GM12878 (cell line): ENCODE measurements around the gene CNN1. TPM values are rescaled to one million over a fixed set of nuclear protein-coding genes. Genes with fewer than 3 reads are reported as not detected.
"Not testable (repeated sequence)": the region's sequence is repeated elsewhere in the genome, so short reads cannot be mapped to it uniquely, and the experiment has no call there.

Experiments used
- ATAC-seq: fragments of 200-7000 bp; cut with Tn5 transposase; 3 replicates; pipeline ENCODE4 v1.9.1; 2020; ENCODE audit warnings: mild to moderate bottlenecking, moderate library complexity
- BruUV-seq: library from RNA; stranded (reverse); fragments of 400-500 nt; replicated peaks from 2 replicates; lab custom pipeline; 2021; lab: Mats Ljungman, UMichigan
- CTCF ChIA-PET: fragments of 300-600 bp; sonication (Branson Sonifier 250); formaldehyde crosslinking; extraction: SDS; loops from one replicate; lab custom pipeline; 2021; ENCODE audit warnings: inconsistent platforms; lab: Yijun Ruan, JAX
- POLR2A ChIA-PET: fragments of 350-600 bp; formaldehyde crosslinking; extraction: SDS; loops from one replicate; lab custom pipeline; 2021; ENCODE audit warnings: inconsistent platforms; lab: Charles Lee
- RAD21 ChIA-PET: fragments of 300-600 bp; sonication (Branson Sonifier 250); formaldehyde crosslinking; loops from one replicate; lab custom pipeline; 2023; ENCODE audit warnings: antibody characterized with exemption; ENCODE audit not compliant: unreplicated experiment; lab: Charles Lee
- SMC1A ChIA-PET: fragments of 300-600 bp; sonication (Branson Sonifier 250); formaldehyde crosslinking; loops from one replicate; lab custom pipeline; 2023; ENCODE audit not compliant: unreplicated experiment, uncharacterized antibody; lab: Charles Lee
- DNase-seq: peaks from one replicate; pipeline ENCODE4 v3.0.0-alpha.2; 2011; ENCODE audit warnings: low read depth, low spot score
- FAIRE-seq: peaks from 3 replicates; lab custom pipeline; 2011; peaks lifted over from hg19 to GRCh38; lab: Jason Lieb, UNC
- H2AFZ ChIP-seq: 2 replicates; pipeline ENCODE4 v1.6.0; 2011; ENCODE audit warnings: low read depth, low read length, control low read depth; ENCODE audit not compliant: control insufficient read depth
- H3K27ac ChIP-seq: 2 replicates; pipeline ENCODE4 v1.5.1; 2011; ENCODE audit warnings: control low read depth; ENCODE audit not compliant: control insufficient read depth, insufficient read depth
- H3K27me3 ChIP-seq, 2 experiments: replicated peaks in 1 of 2; 2 replicates each; pipeline versions ENCODE4 v1.6.0 to v1.6.1; 2011; ENCODE audit warnings: low read length in 1 of 2; ENCODE audit not compliant: control insufficient read depth in 2 of 2, insufficient read depth in 2 of 2
- H3K36me3 ChIP-seq, 2 experiments: 2 replicates each; pipeline ENCODE4 v1.5.1; 2011; ENCODE audit warnings: low read length in 1 of 2; ENCODE audit not compliant: control insufficient read depth in 2 of 2, insufficient read depth in 2 of 2
- H3K4me1 ChIP-seq: 2 replicates; pipeline ENCODE4 v1.6.1; 2011; ENCODE audit warnings: mild to moderate bottlenecking, low read length, moderate library complexity, mixed read lengths; ENCODE audit not compliant: control insufficient read depth, insufficient read depth
- H3K4me2 ChIP-seq: 2 replicates; pipeline ENCODE4 v1.6.0; 2011; ENCODE audit warnings: control low read depth; ENCODE audit not compliant: control insufficient read depth, insufficient read depth
- H3K4me3 ChIP-seq: fragments of 200-600 bp; sonication (generic); 2 replicates; pipeline ENCODE4 v1.5.1; 2016
- H3K79me2 ChIP-seq: 2 replicates; pipeline ENCODE4 v1.6.0; 2011; ENCODE audit warnings: low read length; ENCODE audit not compliant: control insufficient read depth, insufficient read depth
- H3K9ac ChIP-seq: 2 replicates; pipeline ENCODE4 v1.8.0; 2011; ENCODE audit warnings: low read length, control low read depth, mixed read lengths; ENCODE audit not compliant: control insufficient read depth, insufficient read depth
- H3K9me3 ChIP-seq: replicated peaks from 3 replicates; pipeline ENCODE4 v1.5.1; 2011; ENCODE audit warnings: mild to moderate bottlenecking, low read length; ENCODE audit not compliant: control insufficient read depth, insufficient read depth
- H4K20me1 ChIP-seq: 2 replicates; pipeline ENCODE4 v1.6.0; 2011; ENCODE audit not compliant: control insufficient read depth, insufficient read depth
- BRCA1 ChIP-seq: IDR thresholded peaks from 2 replicates; pipeline ENCODE4 v1.6.1; 2011; ENCODE audit warnings: low read depth, low read length, improper control_type of control experiment
- FOXK2 ChIP-seq: fragments of 450-650 bp; IDR thresholded peaks from 2 replicates; pipeline ENCODE4 v1.6.1; 2017; ENCODE audit warnings: mild to moderate bottlenecking, moderate library complexity
- TBL1XR1 ChIP-seq: IDR thresholded peaks from 2 replicates; pipeline ENCODE4 v1.6.1; 2012; ENCODE audit warnings: low read depth, low read length, improper control_type of control experiment
- WGBS: methylation state at CpG from one replicate; pipeline ENCODE4 v1.1.6; 2016; ENCODE audit warnings: low lambda C conversion rate; ENCODE audit not compliant: insufficient replicate concordance, insufficient coverage; ENCODE audit errors: missing lambda C conversion rate; 5-methylcytosine and 5-hydroxymethylcytosine counted together
- in situ Hi-C: fragments of 300-500 bp; cut with MboI; formaldehyde crosslinking; loops from 9 replicates; pipeline ENCODE4 v1.14.3; 2018; ENCODE audit warnings: mixed read lengths
- intact Hi-C: fragments of 100-400 bp; cut with micrococcal nuclease; formaldehyde crosslinking; loops from one replicate; pipeline ENCODE4 v1.14.2; 2022; ENCODE audit not compliant: unreplicated experiment
- polyA plus RNA-seq, 11 experiments: library from polyadenylated mRNA; depleted of rRNA in 4 of 11; unstranded in 6 of 11; stranded (reverse) in 5 of 11; fragments of >200 nt; fragmentation: Nextera tagmentation in 4 of 11; fragmentation: Illumina TruSeq in 1 of 11; extraction: Ambion mirVana in 4 of 11; extraction: Trizol in 1 of 11; gene quantifications; 1 replicate in 1 of 11; 2 replicates in 10 of 11; pipeline versions ENCODE4 v1.2.1 to v1.2.3, GENCODE V29; 2011 to 2016; ENCODE audit warnings: inconsistent platforms in 2 of 11, missing spikeins in 2 of 11, low read depth in 1 of 11
- total RNA-seq, 4 experiments: library from RNA; depleted of rRNA in 3 of 4; stranded (reverse); fragments of >200 nt in 3 of 4; fragmentation: Illumina TruSeq in 1 of 4; extraction: Trizol in 1 of 4; gene quantifications; 2 replicates each; pipeline versions ENCODE4 v1.2.1 to v1.2.3, GENCODE V29; 2013 to 2021

The CNN1 gene
- total and polyA plus RNA-seq, 10 of the 15 experiments (the other 5 are each of a cell fraction or from before 2014, with no cell fraction given), result 0.03 to 0.58 (median 0.22) TPM; not detected in 1

- POLR2A ChIA-PET, result interaction anchor here (0.5 to 6.8 kb wide), 5 partner anchors 11 to 45 kb away, joined by 3 to 94 read pairs (median 6); no protein-coding TSS in a partner anchor
- no peak for ATAC-seq
- intact Hi-C loops (loop anchor here (10.0 kb wide), 2 partner anchors 361 to 689 kb away; partner anchors contain the start of genes CARM1 and ZNF700), in situ Hi-C loops (no loop called here)
- SMC1A ChIA-PET, result interaction anchor here (0.8 to 8.5 kb wide), 5 partner anchors 9 to 234 kb away, joined by 4 to 215 read pairs (median 4); partner anchors contain the start of genes ACP5 and ZNF491
- 97% methylated on average over 8 of the region's 8 CpGs for WGBS
- Histone ChIP-seq H4K20me1 (no peaks in the 10 kb centered on the region), H3K4me2 (no peak overlapping the region), H3K4me3 (no peak overlapping the region), H3K4me1 (peaks cover 15% of the 10 kb centered on the region), H3K27me3 (no peaks in the 10 kb centered on the region), H3K9ac (no peak overlapping the region), H3K27ac (no peak overlapping the region), H3K36me3 (no peaks in the 10 kb centered on the region), H2AFZ (no peak overlapping the region), H3K9me3 (no peaks in the 10 kb centered on the region), H3K79me2 (peaks cover 20% of the 10 kb centered on the region)
- no peak for DNase-seq
- no peak for FAIRE-seq
- CTCF ChIA-PET, result interaction anchor here (0.6 to 9.1 kb wide), 6 partner anchors 9 to 27 kb away, joined by 3 to 225 read pairs (median 4); partner anchors contain the start of gene ACP5
- TF ChIP-seq FOXK2 (no peak), TBL1XR1 (no peak), BRCA1 (no peak)
- RAD21 ChIA-PET, result interaction anchor here (1.0 to 6.9 kb wide), 3 partner anchors 10 to 22 kb away, joined by 3 to 172 read pairs (median 6); partner anchors contain the start of gene ACP5
- no TSS peak for BruUV-seq
Observed at GRCh38 chr19:11563532-11563931, 24.9 kb downstream of the CNN1 start.

DNA sequence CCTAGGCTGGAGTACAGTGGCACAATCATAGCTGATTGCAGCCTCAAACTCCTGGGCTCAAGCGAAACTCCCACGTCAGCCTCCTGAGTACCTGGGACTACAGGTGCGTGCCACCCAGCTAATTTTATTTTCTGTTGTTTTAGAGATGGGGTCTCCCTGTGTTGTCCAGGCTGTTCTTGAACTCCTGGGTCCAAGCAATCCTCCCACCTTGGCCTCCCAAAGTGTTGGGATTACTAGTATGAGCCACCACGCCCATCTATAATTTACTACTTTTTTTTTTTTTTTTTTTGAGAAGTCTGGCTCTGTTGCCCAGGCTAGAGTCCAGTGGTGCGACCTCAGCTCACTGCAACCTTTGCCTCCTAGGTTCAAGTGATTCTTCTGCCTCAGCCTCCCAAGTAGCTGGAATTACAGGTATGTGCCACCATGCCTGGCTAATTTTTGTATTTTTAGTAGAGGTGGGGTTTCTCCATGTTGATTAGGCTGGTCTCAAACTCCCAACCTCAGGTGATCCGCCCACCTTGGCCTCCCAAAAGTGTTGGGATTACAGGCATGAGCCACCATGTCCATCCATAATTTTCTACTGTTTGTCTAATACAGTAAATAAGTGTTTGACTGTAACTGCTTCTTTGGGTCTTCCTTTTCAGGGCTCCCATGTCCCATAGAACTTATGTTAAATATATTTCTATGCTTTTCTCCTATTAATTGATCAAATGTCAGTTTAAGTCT lies 25.6 kb downstream of the CNN1 start:
- intact Hi-C loops, result loop anchor here (10.0 kb wide), 2 partner anchors 361 to 689 kb away; partner anchors contain the start of genes CARM1 and ZNF700
- RAD21 ChIA-PET, result interaction anchor here (1.0 to 6.9 kb wide), 2 partner anchors 9 to 22 kb away, joined by 3 to 172 read pairs; no protein-coding TSS in a partner anchor
- peak overlapping the region; percentile 44 for H3K4me2 ChIP-seq

DNA sequence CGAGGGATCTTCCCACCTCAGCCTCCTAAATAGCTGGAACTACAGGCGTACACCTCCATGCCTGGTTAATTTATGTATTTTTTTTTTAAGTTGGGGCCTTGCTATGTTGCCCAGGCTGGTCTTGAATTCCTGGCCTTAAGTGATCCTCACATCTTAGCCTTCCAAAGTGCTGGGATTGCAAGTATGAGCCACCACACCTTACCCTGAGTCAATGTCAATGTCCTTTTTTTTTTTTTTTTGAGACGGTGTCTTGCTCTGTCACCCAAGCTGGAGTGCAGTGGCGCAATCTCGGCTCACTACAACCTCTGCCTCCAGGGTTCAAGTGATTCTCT lies 27.0 kb downstream of the CNN1 start:
- not testable (repeated sequence) for FAIRE-seq

More for the DNA sequence above, 25.6 kb downstream of the CNN1 start:
- CTCF ChIA-PET, result interaction anchor here (0.6 to 9.1 kb wide), 6 partner anchors 10 to 28 kb away, joined by 3 to 225 read pairs (median 4); partner anchors contain the start of gene ACP5
- H3K4me3 ChIP-seq, ATAC-seq, BruUV-seq, H3K36me3 ChIP-seq, H2AFZ ChIP-seq, H3K9me3 ChIP-seq, H3K27me3 ChIP-seq, H4K20me1 ChIP-seq, H3K9ac ChIP-seq, in situ Hi-C loops, DNase-seq, FAIRE-seq: not testable (repeated sequence)
- 91% methylated on average over 5 of the region's 6 CpGs for WGBS
- SMC1A ChIA-PET, result interaction anchor here (0.8 to 8.5 kb wide), 6 partner anchors 9 to 233 kb away, joined by 4 to 215 read pairs (median 4); partner anchors contain the start of genes ACP5 and ZNF491
- H3K79me2 ChIP-seq, result peaks cover 14% of the 10 kb centered on the region
- POLR2A ChIA-PET, result interaction anchor here (0.5 to 6.8 kb wide), 6 partner anchors 10 to 251 kb away, joined by 3 to 94 read pairs (median 6); no protein-coding TSS in a partner anchor
- H3K27ac ChIP-seq, result peak overlapping the region; percentile 31
- H3K4me1 ChIP-seq, result peaks cover 21% of the 10 kb centered on the region

More for the DNA sequence above, 27.0 kb downstream of the CNN1 start:
- ChIA-PET SMC1A (interaction anchor here (0.9 kb wide), 1 partner anchor 18 kb away, joined by 4 read pairs; no protein-coding TSS in a partner anchor), RAD21 (interaction anchor here (0.9 kb wide), 1 partner anchor 15 kb away, joined by 4 read pairs; no protein-coding TSS in a partner anchor), CTCF (interaction anchor here (5.8 kb wide), 1 partner anchor 15 kb away, joined by 47 read pairs; no protein-coding TSS in a partner anchor), POLR2A (interaction anchor here (1.0 kb wide), 1 partner anchor 17 kb away, joined by 4 read pairs; no protein-coding TSS in a partner anchor)
- H3K4me2 ChIP-seq, H4K20me1 ChIP-seq, H3K27me3 ChIP-seq, ATAC-seq, H3K9ac ChIP-seq, in situ Hi-C loops, DNase-seq, H3K36me3 ChIP-seq, H3K79me2 ChIP-seq, H2AFZ ChIP-seq, H3K4me3 ChIP-seq, BruUV-seq, H3K9me3 ChIP-seq: not testable (repeated sequence)
- intact Hi-C loops, result loop anchor here (10.0 kb wide), 2 partner anchors 359 to 691 kb away; partner anchors contain the start of genes CARM1 and ZNF700
- WGBS, result 100% methylated on average over 4 of the region's 5 CpGs
- Histone ChIP-seq H3K27ac (peak overlapping the region; percentile 47; the same call in 1 of the 2 replicates), H3K4me1 (peaks cover 29% of the 10 kb centered on the region)
